Right cardiac atrium (tissue), 5 donors: ENCODE data around the gene WDR1. TPM values are rescaled to one million over a fixed set of nuclear protein-coding genes. Genes with fewer than 3 reads are reported as not detected.
A peak's percentile ranks its signal among the peaks of the same experiment; 100 is the strongest.

Experiments
- ATAC-seq, 2 donors: fragments of 200-7000 bp; cut with Tn5 transposase; one replicate each; pipeline versions ENCODE4 v1.8.0 to v1.9.1; 2020; ENCODE audit warnings: moderate library complexity in 2 of 2, mild to moderate bottlenecking in 1 of 2
- DNase-seq, 3 donors: peaks; one replicate each; pipeline ENCODE4 v3.0.0-alpha.2; 2020
- H3K27ac ChIP-seq: one replicate; pipeline ENCODE4 v1.5.1; 2013; ENCODE audit warnings: mild to moderate bottlenecking, low read length, control low read depth, moderate library complexity
- H3K27me3 ChIP-seq: one replicate; pipeline ENCODE4 v1.6.1; 2013; ENCODE audit not compliant: control insufficient read depth, insufficient read depth
- H3K4me1 ChIP-seq: one replicate; pipeline ENCODE4 v1.6.1; 2013; ENCODE audit warnings: low read length; ENCODE audit not compliant: control insufficient read depth, insufficient read depth
- H3K4me3 ChIP-seq: one replicate; pipeline ENCODE4 v1.5.1; 2013; ENCODE audit warnings: low read length, control low read depth
- H3K9me3 ChIP-seq: one replicate; pipeline ENCODE4 v1.6.1; 2013; ENCODE audit warnings: low read length; ENCODE audit not compliant: control insufficient read depth
- WGBS: extraction: QIAGEN DNeasy Blood & Tissue Kit; methylation state at CpG from one replicate; pipeline ENCODE4 v1.1.7; 2013; 5-methylcytosine and 5-hydroxymethylcytosine counted together
- intact Hi-C, 4 donors: fragments of 100-400 bp; cut with DNase I; formaldehyde crosslinking; loops; one replicate each; pipeline versions ENCODE4 v1.11.0 to v1.14.0; 2022 to 2023
- polyA plus RNA-seq: library from polyadenylated mRNA; stranded (reverse); fragments of 200-250 nt; gene quantifications from one replicate; pipeline ENCODE4 v1.2.3, GENCODE V29; 2013
- total RNA-seq, 4 donors: library from RNA; stranded (reverse); fragmentation: NEBNext Ultra II Directional; extraction: Animal tissue kit (Norgen Biotek cat#: 25700); gene quantifications; one replicate each; pipeline ENCODE4 v1.2.1, GENCODE V29; 2021
- donor health status: healthy with polysubstance abuse.
- donor health status: DM: no; HTN: yes; CAD: no.
- donor health status: DM: no; HTN: no; CAD: no.
- donor health status: DM: no; HTN: yes; CAD: no; lungs with severe emphysema.
- donor health status: DM: yes; HTN: yes; CAD: no.

Gene WDR1
- total and polyA plus RNA-seq, 5 donors: 116 to 280 (median 209) TPM

GRCh38 chr4:10096201-10096977 is 20.2 kb downstream of the WDR1 start:
- intact Hi-C loops: no loop called here
- peak overlapping the region; percentile 92 for H3K27ac ChIP-seq
- 27% methylated on average over 17 of the region's 17 CpGs for WGBS
- no peaks in the 10 kb centered on the region for H3K9me3 ChIP-seq
- H3K27me3 ChIP-seq: no peaks in the 10 kb centered on the region
- DNase-seq: peak; percentile 78 to 85 (median 84)
- peak; percentile 54 to 70 for ATAC-seq
- no peak overlapping the region for H3K4me3 ChIP-seq
- H3K4me1 ChIP-seq: peaks cover 60% of the 10 kb centered on the region

GRCh38 chr4:10095296-10095991 is 21.2 kb downstream of the WDR1 start:
- peaks cover 53% of the 10 kb centered on the region for H3K4me1 ChIP-seq

DNA sequence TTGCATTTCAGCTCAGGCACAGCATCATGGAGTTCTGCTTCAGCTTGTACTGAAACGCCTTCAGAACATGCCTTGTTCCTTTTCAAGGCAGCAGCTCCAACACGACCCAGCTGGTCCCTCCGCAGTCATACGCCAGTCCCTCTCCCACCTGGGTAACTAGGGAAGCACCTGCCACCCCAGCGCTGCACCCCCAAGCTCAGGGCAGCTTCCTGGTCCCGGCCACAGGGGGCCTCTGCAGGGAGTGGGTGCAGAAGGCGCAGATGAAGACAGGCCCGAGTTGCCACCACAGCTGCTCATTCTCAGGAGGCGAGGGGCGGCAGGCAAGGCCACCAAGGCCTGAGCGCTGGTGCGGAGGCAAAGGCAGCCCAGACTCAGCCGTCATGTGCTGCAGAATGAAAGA is 21.8 kb downstream of the WDR1 start:
- DNase-seq (peak; percentile 12 to 54 (median 48)), ATAC-seq (no peak)
- intact Hi-C loops: no loop called here
- peak overlapping the region; percentile 78 for H3K27ac ChIP-seq
- no peaks in the 10 kb centered on the region for H3K9me3 ChIP-seq
- H3K4me3 ChIP-seq: no peak overlapping the region
- 73% methylated on average over 13 of the region's 13 CpGs for WGBS
- no peaks in the 10 kb centered on the region for H3K27me3 ChIP-seq
- H3K4me1 ChIP-seq: peaks cover 53% of the 10 kb centered on the region

More at GRCh38 chr4:10095296-10095991, 21.2 kb downstream of the WDR1 start:
- 75% methylated on average over 13 of the region's 13 CpGs for WGBS
- no peak for ATAC-seq
- peak in 2 of 3 donors; percentile 31 to 58 for DNase-seq
- intact Hi-C loops: no loop called here
- Histone ChIP-seq H3K9me3 (no peaks in the 10 kb centered on the region), H3K4me3 (no peak overlapping the region), H3K27me3 (no peaks in the 10 kb centered on the region), H3K27ac (peak overlapping the region; percentile 92)

DNA sequence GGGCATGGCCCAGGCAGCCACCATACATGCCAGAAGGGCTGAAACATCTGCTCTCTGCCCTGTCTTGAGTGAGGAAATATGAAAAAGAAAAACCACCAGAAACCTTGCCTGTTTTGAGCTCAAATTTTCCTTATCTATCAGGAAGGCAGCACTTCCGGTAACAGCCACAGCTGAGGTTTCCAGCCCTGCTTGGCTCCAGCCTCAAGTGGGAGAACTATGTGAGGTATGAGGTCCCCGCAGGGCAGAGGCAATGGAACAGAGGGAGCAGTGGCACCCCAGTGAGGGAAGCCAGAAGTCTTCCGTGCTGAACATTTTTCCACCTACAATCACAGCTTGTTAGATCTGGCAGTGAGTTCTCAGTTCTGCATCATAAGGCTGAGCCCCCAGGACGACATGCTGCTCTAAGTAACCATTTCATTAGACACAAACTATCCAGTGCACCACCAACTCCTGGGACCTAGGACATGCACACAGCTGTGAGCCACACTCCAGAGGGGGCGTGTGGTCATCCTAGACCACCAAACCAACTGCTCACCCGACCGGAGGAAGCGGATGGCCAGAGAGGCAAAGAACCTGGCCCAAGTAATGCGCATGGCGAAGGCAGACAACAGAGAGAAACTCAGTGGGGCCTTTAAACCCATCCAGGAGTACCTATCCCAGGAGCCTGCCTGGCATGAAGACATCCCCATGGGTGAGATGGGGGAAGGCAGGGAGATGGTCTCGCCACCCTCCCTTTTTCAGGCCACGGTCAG is 22.6 kb downstream of the WDR1 start:
- peak overlapping the region; percentile 78 for H3K27ac ChIP-seq
- DNase-seq: peak; percentile 61 to 87 (median 79)
- intact Hi-C loops: no loop called here
- WGBS: 46% methylated on average over 12 of the region's 12 CpGs
- H3K4me3 ChIP-seq: no peak overlapping the region
- no peaks in the 10 kb centered on the region for H3K27me3 ChIP-seq
- peak; percentile 72 for ATAC-seq
- H3K4me1 ChIP-seq: peaks cover 51% of the 10 kb centered on the region
- no peaks in the 10 kb centered on the region for H3K9me3 ChIP-seq

- DNase-seq: peak in 2 of 3 donors; percentile 52 to 61
- intact Hi-C loops: no loop called here
- 65% methylated on average over 11 of the region's 11 CpGs for WGBS
- H3K4me1 ChIP-seq: peaks cover 51% of the 10 kb centered on the region
- ATAC-seq: no peak
- H3K9me3 ChIP-seq: no peaks in the 10 kb centered on the region
- H3K27me3 ChIP-seq: no peaks in the 10 kb centered on the region
- no peak overlapping the region for H3K4me3 ChIP-seq
- H3K27ac ChIP-seq: peak overlapping the region; percentile 78
These were observed 23.4 kb downstream of the WDR1 start for GRCh38 chr4:10093271-10093621.

DNA sequence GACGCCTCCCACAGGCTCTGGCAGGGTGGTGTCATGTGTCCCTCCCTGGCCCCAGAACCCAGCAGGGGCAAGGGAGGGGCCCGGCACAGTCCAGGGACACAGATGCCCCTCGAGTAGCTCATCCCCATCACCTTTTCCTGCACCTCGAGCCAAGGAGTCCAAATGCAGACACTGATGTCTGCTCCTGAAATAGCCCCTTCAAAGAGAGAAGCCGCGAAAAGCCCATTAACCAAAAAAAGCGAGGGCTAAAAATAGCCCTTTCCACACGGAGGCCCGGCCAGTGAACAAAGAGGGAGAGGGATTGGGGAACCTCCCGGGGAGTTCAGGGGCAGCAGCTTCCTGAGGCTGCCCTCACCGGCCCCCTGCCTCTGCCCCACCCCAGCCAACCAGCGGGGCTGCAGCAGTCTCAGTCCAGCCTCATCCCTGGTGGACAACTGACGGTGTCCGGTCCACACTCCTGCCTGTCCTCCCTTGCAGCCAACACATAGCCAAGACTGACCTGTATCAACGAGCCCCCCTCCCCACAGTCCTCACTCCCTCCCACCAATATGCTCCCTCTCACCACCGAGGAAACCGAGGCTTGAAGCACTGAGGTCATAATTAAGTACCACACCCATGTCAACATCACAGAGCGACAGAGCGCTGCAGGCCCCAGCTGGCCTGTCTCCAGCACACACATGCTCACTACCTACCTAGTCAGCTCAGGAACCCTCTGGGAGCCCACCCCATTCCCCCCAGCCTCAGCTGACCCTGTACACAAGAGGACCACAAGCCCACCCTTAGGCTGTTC is 23.9 kb downstream of the WDR1 start:
- intact Hi-C loops: no loop called here
- Histone ChIP-seq H3K27me3 (no peaks in the 10 kb centered on the region), H3K27ac (peak overlapping the region; percentile 78), H3K4me1 (peaks cover 51% of the 10 kb centered on the region), H3K9me3 (no peaks in the 10 kb centered on the region), H3K4me3 (no peak overlapping the region)
- 19% methylated on average over 19 of the region's 19 CpGs for WGBS
- peak; percentile 27 to 36 for ATAC-seq
- peak; percentile 47 to 69 (median 66) for DNase-seq

DNA sequence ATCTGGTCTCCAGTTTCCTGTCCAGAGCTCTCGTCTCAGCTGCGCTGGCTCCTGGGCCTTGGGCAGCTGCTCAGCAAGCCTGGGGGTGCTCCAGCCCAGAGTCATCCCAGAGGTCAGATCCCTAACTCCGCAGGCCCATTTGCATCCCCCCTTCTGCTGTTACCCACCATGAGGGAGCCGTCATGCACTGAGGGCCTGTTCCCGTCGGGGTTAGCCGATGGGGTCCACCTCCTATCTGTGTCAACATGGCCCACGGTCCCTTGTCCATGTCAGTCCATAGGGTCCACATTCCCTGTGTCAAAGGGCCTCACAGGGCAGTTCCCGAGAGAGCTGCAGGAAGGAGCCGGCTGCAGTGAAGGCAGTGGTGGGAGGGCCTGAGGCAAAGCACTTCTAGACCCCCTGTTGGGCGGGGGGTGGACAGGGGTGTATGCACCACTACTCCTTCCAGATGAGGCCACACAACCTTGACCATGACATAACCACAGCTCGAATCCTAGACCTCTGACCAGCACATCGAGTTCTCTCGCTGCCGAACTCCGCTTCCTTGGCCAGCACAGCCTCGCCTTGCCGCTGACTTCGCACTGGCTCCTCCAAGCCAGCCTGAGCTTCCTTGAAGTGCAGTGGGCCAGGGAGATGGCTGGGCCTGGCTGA is 24.9 kb downstream of the WDR1 start:
- Histone ChIP-seq H3K9me3 (no peaks in the 10 kb centered on the region), H3K27ac (peak overlapping the region; percentile 78), H3K4me1 (peaks cover 43% of the 10 kb centered on the region), H3K4me3 (no peak overlapping the region), H3K27me3 (no peaks in the 10 kb centered on the region)
- DNase-seq (peak; percentile 23 to 56 (median 52)), ATAC-seq (no peak)
- intact Hi-C loops: no loop called here
- WGBS: 88% methylated on average over 19 of the region's 19 CpGs

GRCh38 chr4:10090467-10091250 is 25.9 kb downstream of the WDR1 start:
- Histone ChIP-seq H3K27ac (no peak overlapping the region), H3K4me3 (no peak overlapping the region), H3K9me3 (no peaks in the 10 kb centered on the region), H3K27me3 (no peaks in the 10 kb centered on the region), H3K4me1 (peaks cover 33% of the 10 kb centered on the region)
- 89% methylated on average over 21 of the region's 21 CpGs for WGBS
- peak; percentile 10 to 45 (median 39) for DNase-seq
- intact Hi-C loops: no loop called here
- ATAC-seq: no peak

DNA sequence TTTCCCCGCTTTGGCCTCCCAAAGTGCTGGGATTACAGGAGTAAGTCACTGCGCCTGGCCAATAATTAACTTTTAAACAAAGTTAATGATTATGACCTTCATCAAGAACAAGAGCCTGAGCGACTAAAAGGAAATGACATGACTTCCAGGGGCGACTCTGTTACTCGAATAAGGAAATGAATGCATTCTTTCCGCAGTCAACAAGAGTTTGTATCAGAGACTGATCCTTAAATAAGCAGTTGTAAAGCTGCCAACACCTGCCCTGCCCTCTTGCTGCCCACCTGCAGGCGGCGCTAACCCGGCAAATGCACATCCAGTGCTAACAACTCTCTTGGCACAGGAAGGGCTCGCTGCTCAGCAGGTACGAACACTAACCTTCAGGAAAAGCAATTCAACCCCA is 27.3 kb downstream of the WDR1 start:
- Histone ChIP-seq H3K4me3 (no peak overlapping the region), H3K9me3 (no peaks in the 10 kb centered on the region), H3K27me3 (no peaks in the 10 kb centered on the region), H3K27ac (no peak overlapping the region), H3K4me1 (peaks cover 26% of the 10 kb centered on the region)
- intact Hi-C loops: no loop called here
- ATAC-seq (no peak), DNase-seq (peak; percentile 29 to 57 (median 51))
- 69% methylated on average over 11 of the region's 11 CpGs for WGBS
